Measurements from ENCODE around the gene TLE3.
"Not testable (repeated sequence)": the region's sequence is repeated elsewhere in the genome, so short reads cannot be mapped to it uniquely, and the experiment has no call there.

- not testable (repeated sequence) for TF ChIP-seq CTCF, POLR2AphosphoS5 (IDR thresholded peaks at IDR 0.05)
Measured at GRCh38 chr15:70112572-70113303, 15.0 kb upstream of the TLE3 start.
